GM23338 (cell line): ENCODE results near the gene MCEE. TPM values are rescaled to one million over a fixed set of nuclear protein-coding genes. Genes with fewer than 3 reads are reported as not detected.
A peak's percentile ranks its signal among the peaks of the same experiment; 100 is the strongest.
"Not testable (repeated sequence)": the region's sequence is repeated elsewhere in the genome, so short reads cannot be mapped to it uniquely, and the experiment has no call there.

Experiments used
- ATAC-seq: fragments of 200-7000 bp; cut with Tn5 transposase; 3 replicates; pipeline ENCODE4 v1.9.1; 2020
- DNase-seq: peaks from one replicate; pipeline ENCODE4 v3.0.0-alpha.2; 2015; ENCODE audit warnings: low spot score
- H2AFZ ChIP-seq: fragments of 200-600 bp; sonication (generic); 2 replicates; pipeline ENCODE4 v1.8.0; 2016; ENCODE audit warnings: antibody characterized with exemption, mild to moderate bottlenecking, moderate library complexity
- H3F3A ChIP-seq: fragments of 200-600 bp; sonication (generic); replicated peaks from 2 replicates; pipeline ENCODE4 v1.8.0; 2017; ENCODE audit warnings: antibody characterized with exemption, mixed run types, low read depth
- H3K27ac ChIP-seq: fragments of 200-600 bp; sonication (generic); 2 replicates; pipeline ENCODE4 v1.6.1; 2016; ENCODE audit warnings: low read depth
- H3K27me3 ChIP-seq: fragments of 200-600 bp; sonication (generic); 2 replicates; pipeline ENCODE4 v1.8.0; 2016; ENCODE audit warnings: mild to moderate bottlenecking, mixed run types, moderate library complexity; ENCODE audit not compliant: insufficient read depth
- H3K36me3 ChIP-seq: fragments of 200-600 bp; sonication (generic); 2 replicates; pipeline ENCODE4 v1.8.0; 2016; ENCODE audit warnings: mild to moderate bottlenecking; ENCODE audit not compliant: insufficient read depth
- H3K4me1 ChIP-seq: fragments of 200-600 bp; sonication (generic); 2 replicates; pipeline ENCODE4 v1.8.0; 2016; ENCODE audit warnings: mild to moderate bottlenecking, moderate library complexity; ENCODE audit not compliant: insufficient read depth
- H3K4me2 ChIP-seq: fragments of 200-600 bp; sonication (generic); 2 replicates; pipeline ENCODE4 v1.7.1; 2017; ENCODE audit warnings: mixed run types
- H3K4me3 ChIP-seq: fragments of 200-600 bp; sonication (generic); 2 replicates; pipeline ENCODE4 v1.6.1; 2016; ENCODE audit warnings: mixed run types
- H3K79me2 ChIP-seq: fragments of 200-600 bp; sonication (generic); replicated peaks from 2 replicates; pipeline ENCODE4 v1.8.0; 2017; ENCODE audit warnings: mild to moderate bottlenecking; ENCODE audit not compliant: insufficient read depth
- H3K9me2 ChIP-seq: fragments of 200-600 bp; sonication (generic); 2 replicates; pipeline ENCODE4 v1.8.0; 2017; ENCODE audit not compliant: insufficient read depth
- H4K20me1 ChIP-seq: fragments of 200-600 bp; sonication (generic); replicated peaks from 2 replicates; pipeline ENCODE4 v1.8.0; 2017; ENCODE audit warnings: mild to moderate bottlenecking; ENCODE audit not compliant: insufficient read depth
- H3K27ac Mint-ChIP-seq: 2 replicates; pipeline ENCODE4 v1.8.0; 2020; ENCODE audit warnings: inconsistent platforms, mild to moderate bottlenecking, moderate library complexity, mixed read lengths
- H3K27me3 Mint-ChIP-seq: 3 replicates; pipeline ENCODE4 v1.8.0; 2022; ENCODE audit warnings: low read depth, mild to moderate bottlenecking, moderate library complexity, mixed read lengths, inconsistent platforms; ENCODE audit not compliant: insufficient read depth, poor library complexity
- H3K36me3 Mint-ChIP-seq: 3 replicates; pipeline ENCODE4 v1.8.0; 2021; ENCODE audit warnings: low read depth, mild to moderate bottlenecking, inconsistent platforms, moderate library complexity, mixed read lengths
- H3K4me1 Mint-ChIP-seq: 3 replicates; pipeline ENCODE4 v1.8.0; 2020; ENCODE audit warnings: mild to moderate bottlenecking, inconsistent platforms, mixed read lengths
- H3K4me3 Mint-ChIP-seq: 3 replicates; pipeline ENCODE4 v1.8.0; 2021; ENCODE audit warnings: moderate library complexity, mild to moderate bottlenecking, inconsistent platforms, mixed read lengths
- H3K9me3 Mint-ChIP-seq: 3 replicates; pipeline ENCODE4 v1.8.0; 2020; ENCODE audit warnings: moderate library complexity, mild to moderate bottlenecking, inconsistent platforms, mixed read lengths
- CREB1 ChIP-seq: fragments of 250-450 bp; sonication (Bioruptor Pico); IDR thresholded peaks from 2 replicates; pipeline ENCODE4 v1.5.0; 2020; ENCODE audit warnings: low read depth, mild to moderate bottlenecking, moderate library complexity
- CTCF ChIP-seq, 2 experiments: fragments of 200-600 bp in 1 of 2; sonication (generic) in 1 of 2; conservative IDR thresholded peaks; 2 replicates each; pipeline versions ENCODE4 v1.5.1 to v1.6.1; 2016 to 2017; ENCODE audit warnings: antibody characterized with exemption in 2 of 2, low read depth in 2 of 2, mild to moderate bottlenecking in 2 of 2, moderate library complexity in 1 of 2
- EZH2 ChIP-seq: fragments of 200-600 bp; sonication (generic); IDR thresholded peaks from one replicate; pipeline ENCODE4 v1.8.0; 2017; ENCODE audit warnings: antibody characterized with exemption, mild to moderate bottlenecking, low read depth; ENCODE audit not compliant: unreplicated experiment
- EZH2phosphoT487 ChIP-seq: fragments of 200-600 bp; sonication (generic); IDR thresholded peaks from one replicate; pipeline ENCODE4 v1.8.1; 2018; ENCODE audit warnings: antibody characterized with exemption; ENCODE audit not compliant: unreplicated experiment
- JUNB ChIP-seq: IDR thresholded peaks from one replicate; pipeline ENCODE4 v1.6.1; 2016; ENCODE audit warnings: antibody characterized with exemption; ENCODE audit not compliant: unreplicated experiment
- NANOG ChIP-seq: IDR thresholded peaks from 2 replicates; pipeline ENCODE4 v1.6.1; 2016; ENCODE audit warnings: antibody characterized with exemption, borderline replicate concordance
- REST ChIP-seq: IDR thresholded peaks from one replicate; pipeline ENCODE4 v1.6.1; 2018; ENCODE audit warnings: antibody characterized with exemption; ENCODE audit not compliant: unreplicated experiment
- STAT1 ChIP-seq: IDR thresholded peaks from one replicate; pipeline ENCODE4 v1.6.1; 2016; ENCODE audit warnings: antibody characterized with exemption; ENCODE audit not compliant: unreplicated experiment
- ZNF114 ChIP-seq: fragments of 250-450 bp; sonication (Bioruptor Pico); IDR thresholded peaks from 2 replicates; pipeline ENCODE4 v1.5.0; 2020; ENCODE audit warnings: mild to moderate bottlenecking, moderate library complexity
- ZNF331 ChIP-seq: fragments of 250-450 bp; sonication (Bioruptor Pico); IDR thresholded peaks from 2 replicates; pipeline ENCODE4 v1.5.0; 2020; ENCODE audit warnings: low read depth, mild to moderate bottlenecking, moderate library complexity
- ZNF462 ChIP-seq: fragments of 250-450 bp; sonication (Bioruptor Pico); IDR thresholded peaks from 2 replicates; pipeline ENCODE4 v1.5.0; 2020; ENCODE audit warnings: mild to moderate bottlenecking, moderate library complexity
- polyA plus RNA-seq: library from polyadenylated mRNA; unstranded; fragments of >200 nt; fragmentation: Nextera tagmentation; extraction: Ambion mirVana; gene quantifications from 2 replicates; pipeline ENCODE4 v1.2.1, GENCODE V29; 2016
- total RNA-seq: library from RNA; depleted of rRNA; stranded (reverse); fragments of >200 nt; shearing (Covaris generic); gene quantifications from 2 replicates; pipeline ENCODE4 v1.2.3, GENCODE V29; 2014

MCEE gene
- total and polyA plus RNA-seq, 2 experiments from 2014 or later, result 8.4 to 26.2 TPM

GRCh38 chr2:71106463-71106862, 23.6 kb downstream of the MCEE start:
- H4K20me1 ChIP-seq, DNase-seq, ATAC-seq, H3F3A ChIP-seq, H3K27me3 ChIP-seq, H2AFZ ChIP-seq, H3K36me3 ChIP-seq, H3K4me1 ChIP-seq, H3K4me2 ChIP-seq, H3K79me2 ChIP-seq, H3K27ac Mint-ChIP-seq, H3K36me3 Mint-ChIP-seq, H3K4me3 Mint-ChIP-seq, H3K4me3 ChIP-seq, H3K27ac ChIP-seq, H3K9me2 ChIP-seq, H3K27me3 Mint-ChIP-seq: not testable (repeated sequence)
- Mint-ChIP-seq H3K4me1 (peaks cover 12% of the 10 kb centered on the region), H3K9me3 (peaks cover 18% of the 10 kb centered on the region)

DNA sequence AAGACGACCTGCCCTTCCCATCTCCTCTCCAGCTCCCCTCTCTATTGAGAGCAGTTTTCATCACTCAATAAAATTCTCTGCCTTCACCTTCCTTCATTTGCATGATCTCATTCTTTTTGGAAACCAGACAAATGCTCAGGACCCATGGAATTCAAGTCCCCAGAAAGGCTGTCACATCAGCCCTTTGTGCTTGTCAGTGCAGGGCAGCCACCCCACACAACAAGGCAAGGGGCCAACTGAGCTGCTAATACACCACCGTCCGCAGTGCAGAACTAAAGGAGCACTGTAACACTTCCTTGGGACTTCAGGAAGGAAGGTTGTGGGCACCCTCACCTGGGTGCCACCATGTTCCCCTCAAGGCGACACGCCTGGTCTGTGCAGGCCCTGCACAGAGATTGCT, 26.2 kb downstream of the MCEE start:
- Histone ChIP-seq H3F3A (0 out of 2 replicates have a peak, but pooled peaks cover 4% of the 10 kb centered on the region), H3K4me2 (no peak overlapping the region), H3K4me1 (peaks cover 5% of the 10 kb centered on the region), H3K4me3 (no peak overlapping the region), H3K27ac (no peak overlapping the region), H3K36me3 (no peaks in the 10 kb centered on the region), H3K27me3 (no peaks in the 10 kb centered on the region), H2AFZ (no peak overlapping the region), H4K20me1 (no peaks in the 10 kb centered on the region), H3K79me2 (no peaks in the 10 kb centered on the region), H3K9me2 (peaks cover 3% of the 10 kb centered on the region; the same call in 1 of the 2 replicates)
- Mint-ChIP-seq H3K36me3 (peaks cover 5% of the 10 kb centered on the region; the same call in 1 of the 3 replicates), H3K4me3 (no peak overlapping the region; the same call in 2 of the 3 replicates), H3K9me3 (peaks cover 18% of the 10 kb centered on the region), H3K27ac (peak overlapping the region; percentile 6; the same call in 1 of the 2 replicates), H3K27me3 (no peaks in the 10 kb centered on the region), H3K4me1 (peaks cover 14% of the 10 kb centered on the region)
- ATAC-seq, result no peak
- DNase-seq, result no peak
- TF ChIP-seq CTCF (conservative IDR thresholded peaks at IDR 0.05; ENCODE audit: low read depth in 2 of 2) (no peak), REST (no peak), EZH2phosphoT487 (no peak), ZNF114 (no peak), ZNF331 (CRISPR knock-in tag) (no peak), JUNB (no peak), ZNF462 (CRISPR knock-in tag) (no peak), NANOG (no peak), EZH2 (no peak), STAT1 (no peak), CREB1 (no peak)
